IMR-90 (cell line): ENCODE data around the gene SLC22A24. TPM values are rescaled to one million over a fixed set of nuclear protein-coding genes. Genes with fewer than 3 reads are reported as not detected.
A peak's percentile ranks its signal among the peaks of the same experiment; 100 is the strongest.

Source experiments
- ATAC-seq: fragments of 200-7000 bp; cut with Tn5 transposase; 2 replicates; pipeline ENCODE4 v1.9.1; 2020; ENCODE audit warnings: low read depth, mild to moderate bottlenecking, moderate library complexity
- BruUV-seq: library from RNA; stranded (reverse); fragments of 400-500 nt; replicated peaks from 2 replicates; lab custom pipeline; 2021; lab: Mats Ljungman, UMichigan
- CTCF ChIA-PET: fragments of 300-600 bp; formaldehyde crosslinking; extraction: SDS; loops from one replicate; lab custom pipeline; 2021; ENCODE audit warnings: antibody characterized with exemption; lab: Yijun Ruan, JAX
- POLR2A ChIA-PET: fragments of 300-600 bp; sonication (Branson Sonifier 250); formaldehyde crosslinking; loops from one replicate; lab custom pipeline; 2022; ENCODE audit warnings: antibody characterized with exemption; ENCODE audit not compliant: unreplicated experiment; lab: Charles Lee
- DNase-seq: peaks from one replicate; pipeline ENCODE4 v3.0.0; 2013
- H2AFZ ChIP-seq: replicated peaks from 2 replicates; pipeline ENCODE3; 2013; ENCODE audit warnings: low read length, mild to moderate bottlenecking; ENCODE audit not compliant: poor library complexity
- H2AK5ac ChIP-seq: 2 replicates; pipeline ENCODE4 v1.6.1; 2013; ENCODE audit warnings: low read depth, low read length, inconsistent platforms
- H2AK9ac ChIP-seq: replicated peaks from 2 replicates; pipeline ENCODE3; 2013; ENCODE audit warnings: mild to moderate bottlenecking, low read depth, low read length, moderate library complexity; ENCODE audit not compliant: poor library complexity
- H2BK120ac ChIP-seq: 2 replicates; pipeline ENCODE4 v1.6.1; 2013; ENCODE audit warnings: low read depth, low read length, inconsistent platforms
- H2BK15ac ChIP-seq: 3 replicates; pipeline ENCODE4 v1.6.1; 2013; ENCODE audit warnings: low read depth, low read length, inconsistent platforms
- H2BK20ac ChIP-seq: 2 replicates; pipeline ENCODE4 v1.6.1; 2013; ENCODE audit warnings: low read depth, mild to moderate bottlenecking, inconsistent platforms, low read length, moderate library complexity
- H2BK5ac ChIP-seq: 2 replicates; pipeline ENCODE4 v1.6.1; 2013; ENCODE audit warnings: mild to moderate bottlenecking, low read depth, low read length, inconsistent platforms; ENCODE audit not compliant: poor library complexity, severe bottlenecking
- H3K14ac ChIP-seq: replicated peaks from 2 replicates; pipeline ENCODE4 v1.6.1; 2013; ENCODE audit warnings: low read depth, low read length, inconsistent platforms
- H3K18ac ChIP-seq: 2 replicates; pipeline ENCODE4 v1.6.1; 2013; ENCODE audit warnings: low read depth, low read length, control low read depth
- H3K23ac ChIP-seq: 2 replicates; pipeline ENCODE4 v1.6.1; 2013; ENCODE audit warnings: low read depth, low read length, inconsistent platforms
- H3K27ac ChIP-seq: 2 replicates; pipeline ENCODE4 v1.5.1; 2013; ENCODE audit warnings: mild to moderate bottlenecking, control low read depth, low read length; ENCODE audit not compliant: insufficient read depth
- H3K27me3 ChIP-seq: 2 replicates; pipeline ENCODE4 v1.6.1; 2013; ENCODE audit warnings: low read length; ENCODE audit not compliant: control insufficient read depth, insufficient read depth
- H3K36me3 ChIP-seq: 2 replicates; pipeline ENCODE4 v1.6.1; 2013; ENCODE audit warnings: low read length, mixed read lengths; ENCODE audit not compliant: control insufficient read depth, insufficient read depth
- H3K4ac ChIP-seq: 2 replicates; pipeline ENCODE4 v1.6.1; 2013; ENCODE audit warnings: low read depth, low read length, inconsistent platforms
- H3K4me1 ChIP-seq: 2 replicates; pipeline ENCODE4 v1.6.1; 2013; ENCODE audit warnings: low read length, mixed read lengths; ENCODE audit not compliant: control insufficient read depth, insufficient read depth
- H3K4me2 ChIP-seq: 2 replicates; pipeline ENCODE4 v1.6.1; 2013; ENCODE audit warnings: low read depth, mild to moderate bottlenecking, control low read depth, low read length, moderate library complexity
- H3K4me3 ChIP-seq: 2 replicates; pipeline ENCODE4 v1.5.1; 2013; ENCODE audit warnings: low read depth, mild to moderate bottlenecking, control low read depth, low read length, moderate library complexity; ENCODE audit not compliant: insufficient read depth
- H3K56ac ChIP-seq: 2 replicates; pipeline ENCODE4 v1.6.1; 2013; ENCODE audit warnings: low read length, inconsistent platforms; ENCODE audit not compliant: insufficient read depth; ENCODE audit errors: extremely low read depth
- H3K79me1 ChIP-seq, 2 experiments: 2 replicates each; pipeline ENCODE4 v1.6.1; 2013; ENCODE audit warnings: low read length in 2 of 2, inconsistent platforms in 1 of 2, low read depth in 1 of 2
- H3K9ac ChIP-seq: 2 replicates; pipeline ENCODE4 v1.6.1; 2013; ENCODE audit warnings: low read depth, low read length, control low read depth
- H3K9me1 ChIP-seq: 2 replicates; pipeline ENCODE4 v1.6.1; 2013; ENCODE audit warnings: low read length, inconsistent platforms; ENCODE audit not compliant: insufficient read depth
- H3K9me3 ChIP-seq: 2 replicates; pipeline ENCODE4 v1.6.1; 2013; ENCODE audit warnings: low read length; ENCODE audit not compliant: control insufficient read depth, insufficient read depth
- H4K20me1 ChIP-seq: 2 replicates; pipeline ENCODE4 v1.6.1; 2013; ENCODE audit warnings: low read length, inconsistent platforms; ENCODE audit not compliant: insufficient read depth
- H4K5ac ChIP-seq: 2 replicates; pipeline ENCODE4 v1.6.1; 2013; ENCODE audit warnings: mild to moderate bottlenecking, low read depth, low read length, control low read depth
- H4K8ac ChIP-seq, 2 experiments: 2 replicates each; pipeline ENCODE4 v1.6.1; 2013; ENCODE audit warnings: low read depth in 2 of 2, low read length in 2 of 2, control low read depth in 1 of 2, inconsistent platforms in 1 of 2
- H4K91ac ChIP-seq: 2 replicates; pipeline ENCODE4 v1.6.1; 2013; ENCODE audit warnings: low read depth, low read length, inconsistent platforms; ENCODE audit not compliant: insufficient read depth
- MAFK ChIP-seq: IDR thresholded peaks from 2 replicates; pipeline ENCODE4 v1.6.1; 2012; ENCODE audit warnings: low read depth, low read length, improper control_type of control experiment
- SMC3 ChIP-seq: fragments of 150-350 bp; IDR thresholded peaks from 2 replicates; pipeline ENCODE4 v1.6.1; 2016; ENCODE audit warnings: low read depth, mild to moderate bottlenecking, antibody characterized with exemption, low read length, moderate library complexity
- WGBS, 2 experiments: methylation state at CpG; one replicate each; pipeline versions ENCODE4 v1.1.5 to v1.1.7; 2013; ENCODE audit warnings: missing lambda C conversion rate in 2 of 2; ENCODE audit not compliant: insufficient read length in 1 of 2; ENCODE audit errors: extremely low coverage in 2 of 2; 5-methylcytosine and 5-hydroxymethylcytosine counted together
- dilution Hi-C: fragments of 300-500 bp; cut with HindIII; formaldehyde crosslinking; loops from one replicate; pipeline ENCODE4 v1.14.3; 2018; ENCODE audit warnings: low sequenced_read_pairs; ENCODE audit not compliant: unreplicated experiment
- in situ Hi-C: fragments of 300-500 bp; cut with MboI; formaldehyde crosslinking; loops from 3 replicates; pipeline ENCODE4 v1.14.3; 2019; ENCODE audit warnings: low sequenced_read_pairs, inconsistent platforms, mixed read lengths
- intact Hi-C: fragments of 100-400 bp; cut with micrococcal nuclease; formaldehyde crosslinking; loops from 2 replicates; pipeline ENCODE4 v1.10.0; 2022
- polyA plus RNA-seq, 3 experiments: library from polyadenylated mRNA; depleted of rRNA; stranded (reverse); fragments of >200 nt; gene quantifications; 2 replicates each; pipeline ENCODE4 v1.2.3, GENCODE V29; 2012; ENCODE audit warnings: low replicate concordance in 1 of 3
- total RNA-seq: library from RNA; depleted of rRNA; stranded (reverse); fragments of >200 nt; gene quantifications from 2 replicates; pipeline ENCODE4 v1.2.3, GENCODE V29; 2012

SLC22A24 gene
- total and polyA plus RNA-seq, 2 of the 4 experiments (the other 2 are of a cell fraction): not detected

- Histone ChIP-seq H2AK9ac (no peak overlapping the region), H2BK15ac (no peak overlapping the region), H3K4me3 (no peak overlapping the region), H3K14ac (no peak overlapping the region), H4K91ac (no peak overlapping the region), H3K9me3 (no peaks in the 10 kb centered on the region), H4K8ac (no peak overlapping the region), H3K18ac (no peak overlapping the region), H4K20me1 (no peaks in the 10 kb centered on the region), H3K4me2 (no peak overlapping the region), H3K27ac (no peak overlapping the region), H3K36me3 (no peaks in the 10 kb centered on the region), H2BK120ac (no peak overlapping the region), H3K56ac (no peak overlapping the region), H2BK5ac (no peak overlapping the region), H4K5ac (no peak overlapping the region), H3K23ac (no peak overlapping the region), H3K9ac (no peak overlapping the region), H3K27me3 (no peaks in the 10 kb centered on the region), H3K4me1 (no peaks in the 10 kb centered on the region), H2AK5ac (no peak overlapping the region), H3K9me1 (no peaks in the 10 kb centered on the region), H3K4ac (no peak overlapping the region), H2BK20ac (no peak overlapping the region), H2AFZ (no peak overlapping the region), H3K79me1 (no peaks in the 10 kb centered on the region)
- in situ Hi-C loops (no loop called here), intact Hi-C loops (no loop called here), dilution Hi-C loops (no loop called here)
- no peak for DNase-seq
- BruUV-seq: no TSS peak
- ChIA-PET CTCF (no interaction called here), POLR2A (no interaction called here)
- no peak for ATAC-seq
- whole genome bisulfite sequencing, 2 experiments: no CpG with 5 or more reads among the region's 1 CpG
- TF ChIP-seq SMC3 (no peak), MAFK (peak; percentile 20; the same call in 1 of the 2 replicates)
Measured at GRCh38 chr11:63177872-63178271, 33.9 kb upstream of the SLC22A24 start.
